KG1 (cell line): ENCODE results near the gene TCEAL1.
"Not testable (repeated sequence)": the region's sequence is repeated elsewhere in the genome, so short reads cannot be mapped to it uniquely, and the experiment has no call there.

ENCODE experiments used
- DNase-seq: peaks from one replicate; lab custom pipeline; 2025; lab: John Stamatoyannopoulos, UW

The TCEAL1 gene, protein sequence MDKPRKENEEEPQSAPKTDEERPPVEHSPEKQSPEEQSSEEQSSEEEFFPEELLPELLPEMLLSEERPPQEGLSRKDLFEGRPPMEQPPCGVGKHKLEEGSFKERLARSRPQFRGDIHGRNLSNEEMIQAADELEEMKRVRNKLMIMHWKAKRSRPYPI

DNA sequence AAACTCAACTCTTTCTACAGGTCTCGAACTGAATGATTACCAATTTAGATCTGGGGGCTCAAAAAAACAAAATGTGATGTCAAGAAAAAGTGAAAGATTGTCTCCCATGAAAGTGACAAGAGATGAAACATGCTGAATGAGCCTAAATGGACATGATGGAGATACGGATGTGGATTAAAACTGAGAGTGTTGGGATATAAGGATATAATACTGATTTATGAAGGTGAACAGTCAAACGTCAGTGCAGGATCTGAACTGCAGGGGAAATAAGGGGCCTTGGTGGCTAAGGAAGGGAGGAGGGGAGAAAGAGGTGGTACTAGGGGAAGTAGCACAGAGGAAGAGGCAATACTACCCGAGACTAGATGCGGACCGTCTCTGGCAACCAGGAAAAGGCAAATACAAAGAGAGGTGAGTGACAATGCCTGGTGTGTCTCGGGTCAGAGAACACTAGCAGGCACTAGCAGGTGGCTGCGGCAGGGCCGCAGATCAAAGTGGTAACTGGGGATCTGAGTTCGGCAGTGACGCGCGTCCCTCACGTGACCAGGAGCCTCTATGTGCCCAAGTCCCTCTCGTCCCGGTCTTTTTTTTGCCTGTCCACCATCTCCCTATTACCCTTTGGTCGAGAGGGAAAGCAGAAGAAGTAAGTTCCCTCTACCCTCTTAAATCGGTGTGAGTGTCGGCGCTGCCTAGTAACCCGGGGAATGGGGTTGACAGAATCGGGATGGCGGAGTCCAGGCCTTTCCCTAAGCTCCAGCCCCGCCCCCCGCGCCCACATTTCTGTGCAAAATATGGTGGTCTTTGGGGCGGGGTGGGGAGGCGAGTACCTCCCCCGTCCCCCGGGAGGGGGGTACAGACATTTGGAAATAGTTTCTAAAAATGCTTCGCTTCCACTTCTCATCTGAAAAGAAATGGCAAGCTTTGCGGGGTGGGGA is at the start of gene TCEAL1:
TSS of gene TCEAL1 (plus strand) at position 590 of the 932 bp plus-strand sequence. CDS start 942 bp downstream, outside the sequence.
- peak; percentile 30 for DNase-seq

- DNase-seq: no peak
Measured at GRCh38 chrX:103584596-103584995, 44.2 kb upstream of the TCEAL1 start.

GRCh38 chrX:103585411-103586313 is 43.1 kb upstream of the TCEAL1 start, which contains the start of gene TCEAL4:
TSS of gene TCEAL4 (plus strand) at chrX:103585515. CDS start at chrX:103586676, 1,161 bp downstream.
- DNase-seq: no peak

DNA sequence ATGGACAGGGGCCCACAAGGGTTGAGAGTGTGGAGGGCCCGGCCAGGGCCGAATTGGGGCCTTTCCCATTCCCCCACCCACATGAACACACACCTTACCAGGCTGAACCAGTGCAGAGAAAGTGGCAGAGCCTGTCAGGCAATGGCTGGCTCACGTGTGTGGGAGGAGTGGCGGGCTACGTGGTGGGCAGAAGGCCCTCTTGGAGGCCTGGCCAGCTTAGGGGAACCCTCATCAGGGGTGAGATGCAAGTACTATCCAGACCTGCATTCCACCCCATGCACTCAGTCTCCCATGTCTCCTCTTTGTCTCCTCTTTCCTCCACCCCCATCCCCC is 42.5 kb upstream of the TCEAL1 start:
- DNase-seq: no peak

DNA sequence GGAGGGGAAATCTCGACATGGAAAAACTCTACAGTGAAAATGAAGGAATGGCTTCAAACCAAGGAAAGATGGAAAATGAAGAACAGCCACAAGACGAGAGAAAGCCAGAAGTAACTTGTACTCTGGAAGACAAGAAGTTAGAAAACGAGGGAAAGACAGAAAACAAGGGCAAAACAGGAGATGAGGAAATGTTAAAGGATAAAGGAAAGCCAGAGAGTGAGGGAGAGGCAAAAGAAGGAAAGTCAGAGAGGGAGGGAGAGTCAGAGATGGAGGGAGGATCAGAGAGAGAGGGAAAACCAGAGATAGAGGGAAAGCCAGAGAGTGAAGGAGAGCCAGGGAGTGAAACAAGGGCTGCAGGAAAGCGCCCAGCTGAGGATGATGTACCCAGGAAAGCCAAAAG is 42.1 kb upstream of the TCEAL1 start:
- DNase-seq: no peak

- not testable (repeated sequence) for DNase-seq
Measured at GRCh38 chrX:103592295-103592694, 36.5 kb upstream of the TCEAL1 start.

- not testable (repeated sequence) for DNase-seq
Measured at GRCh38 chrX:103595202-103595601, 33.6 kb upstream of the TCEAL1 start.

DNA sequence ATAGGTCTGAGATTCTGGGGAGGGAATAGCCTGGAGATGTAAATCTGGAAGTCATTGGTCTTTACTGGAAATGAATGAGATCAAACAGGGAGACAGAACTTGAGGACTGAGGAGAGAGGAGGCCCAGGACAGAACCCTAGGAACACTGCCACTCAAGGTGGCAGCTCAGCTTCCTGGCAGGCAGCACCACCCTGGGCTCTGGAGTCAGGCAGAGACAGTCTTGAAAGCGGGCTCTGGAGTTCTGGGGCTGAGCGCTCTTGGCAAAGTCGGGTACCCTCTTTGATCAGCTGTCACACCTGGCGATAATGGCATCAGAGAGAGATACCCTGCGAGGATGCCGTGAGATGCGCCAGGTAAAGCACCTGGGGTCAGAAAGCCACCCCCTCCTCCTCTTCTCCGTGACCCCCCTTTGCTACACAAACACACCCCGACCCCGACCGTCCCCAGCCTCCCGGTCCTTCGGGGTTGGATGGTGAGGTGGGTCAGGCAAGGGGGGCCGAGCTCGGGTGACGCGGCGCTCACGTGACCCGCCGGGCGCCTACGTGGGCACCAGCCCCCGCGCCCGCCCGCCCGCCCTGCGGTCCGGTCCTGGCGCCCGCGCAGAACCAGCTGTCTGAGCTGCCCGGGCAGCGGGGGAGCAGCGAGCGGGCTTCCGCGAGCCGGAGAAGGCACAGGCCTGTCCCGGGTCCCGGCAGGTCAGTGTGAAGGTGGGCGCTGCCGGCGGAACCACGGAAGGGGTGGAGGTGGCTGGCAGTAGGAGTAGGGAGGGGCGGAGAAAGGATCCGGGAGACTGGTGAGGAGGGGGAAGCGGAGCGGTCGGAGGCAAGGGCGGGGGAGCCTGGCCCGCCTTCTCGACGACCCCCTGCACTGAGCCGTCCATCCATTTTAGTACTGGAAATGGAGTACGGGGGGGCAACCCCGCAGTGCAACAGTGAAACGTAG is 21.1 kb upstream of the TCEAL1 start, which contains the start of gene TCEAL3:
TSS of gene TCEAL3 (plus strand) at position 600 of the 942 bp plus-strand sequence. CDS start 1,102 bp downstream, outside the sequence.
- DNase-seq: no peak

GRCh38 chrX:103608306-103608963 is 20.3 kb upstream of the TCEAL1 start:
- DNase-seq: no peak

DNA sequence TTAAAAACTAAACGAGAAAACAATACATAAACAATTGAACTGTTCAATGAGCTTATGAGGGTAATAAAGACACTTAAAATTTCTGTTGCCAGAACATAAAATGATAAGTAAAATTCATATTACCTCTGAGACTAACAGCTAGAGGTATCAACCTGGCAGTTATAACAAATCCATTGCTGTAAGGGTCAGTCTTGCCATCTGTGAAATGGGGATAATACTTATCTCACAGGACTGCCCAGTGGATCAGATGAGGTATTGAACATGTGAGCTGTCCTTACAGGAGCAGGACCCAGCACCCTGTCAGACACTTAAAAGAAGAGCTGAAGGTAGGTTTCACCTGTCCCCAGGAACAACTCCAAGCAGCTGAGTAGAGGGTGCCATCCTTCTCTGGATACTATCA is 18.5 kb upstream of the TCEAL1 start:
- DNase-seq: no peak

DNA sequence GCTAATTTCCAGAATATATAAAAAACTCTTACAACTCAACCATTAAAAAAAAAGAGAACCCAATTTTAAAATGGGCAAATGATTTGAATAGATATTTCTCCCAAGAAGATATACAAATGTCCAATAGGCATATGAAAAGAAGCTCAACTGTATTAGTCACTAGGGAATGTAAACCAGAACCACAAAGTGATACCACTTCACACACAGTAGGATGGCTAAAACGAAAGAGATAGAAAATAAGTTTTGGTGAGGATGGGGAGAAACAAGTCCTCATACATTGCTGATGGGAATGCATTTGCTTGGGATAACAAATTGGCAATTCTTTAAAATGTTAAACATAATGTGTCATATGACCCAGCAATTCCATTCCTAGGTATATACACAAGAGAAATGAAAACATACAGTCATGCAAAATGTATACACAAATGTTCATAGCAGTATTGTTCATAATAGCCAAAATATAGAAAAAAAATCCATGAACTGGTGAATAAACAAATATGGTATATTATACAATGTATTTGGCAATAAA is 15.3 kb upstream of the TCEAL1 start:
- DNase-seq: no peak

DNA sequence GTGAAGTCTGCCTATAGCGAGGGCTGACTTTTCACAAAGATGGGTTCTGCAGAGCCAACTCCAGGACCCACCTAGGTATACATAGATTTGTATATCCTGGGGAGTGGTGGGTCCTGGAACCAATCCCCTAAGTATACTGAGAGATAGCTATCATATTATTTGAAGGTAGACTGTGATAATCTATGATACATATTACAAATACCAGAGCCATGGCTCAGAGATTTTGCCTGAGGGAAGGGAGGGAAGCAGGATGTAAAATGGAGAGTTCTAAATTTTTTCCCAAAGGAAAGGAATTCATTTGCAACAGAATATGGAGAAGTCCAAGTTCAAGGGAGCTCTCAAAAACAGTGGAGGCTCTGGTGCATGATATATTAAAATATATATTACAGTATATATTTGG is 13.8 kb upstream of the TCEAL1 start:
- DNase-seq: no peak

GRCh38 chrX:103615781-103616371 is 12.9 kb upstream of the TCEAL1 start:
- DNase-seq: no peak

- no peak for DNase-seq
Measured at GRCh38 chrX:103616676-103617186, 12.0 kb upstream of the TCEAL1 start.

GRCh38 chrX:103624111-103624510 is 4.7 kb upstream of the TCEAL1 start:
- DNase-seq: no peak

- DNase-seq: no peak
Measured at GRCh38 chrX:103626855-103627254, 1.9 kb upstream of the TCEAL1 start.

DNA sequence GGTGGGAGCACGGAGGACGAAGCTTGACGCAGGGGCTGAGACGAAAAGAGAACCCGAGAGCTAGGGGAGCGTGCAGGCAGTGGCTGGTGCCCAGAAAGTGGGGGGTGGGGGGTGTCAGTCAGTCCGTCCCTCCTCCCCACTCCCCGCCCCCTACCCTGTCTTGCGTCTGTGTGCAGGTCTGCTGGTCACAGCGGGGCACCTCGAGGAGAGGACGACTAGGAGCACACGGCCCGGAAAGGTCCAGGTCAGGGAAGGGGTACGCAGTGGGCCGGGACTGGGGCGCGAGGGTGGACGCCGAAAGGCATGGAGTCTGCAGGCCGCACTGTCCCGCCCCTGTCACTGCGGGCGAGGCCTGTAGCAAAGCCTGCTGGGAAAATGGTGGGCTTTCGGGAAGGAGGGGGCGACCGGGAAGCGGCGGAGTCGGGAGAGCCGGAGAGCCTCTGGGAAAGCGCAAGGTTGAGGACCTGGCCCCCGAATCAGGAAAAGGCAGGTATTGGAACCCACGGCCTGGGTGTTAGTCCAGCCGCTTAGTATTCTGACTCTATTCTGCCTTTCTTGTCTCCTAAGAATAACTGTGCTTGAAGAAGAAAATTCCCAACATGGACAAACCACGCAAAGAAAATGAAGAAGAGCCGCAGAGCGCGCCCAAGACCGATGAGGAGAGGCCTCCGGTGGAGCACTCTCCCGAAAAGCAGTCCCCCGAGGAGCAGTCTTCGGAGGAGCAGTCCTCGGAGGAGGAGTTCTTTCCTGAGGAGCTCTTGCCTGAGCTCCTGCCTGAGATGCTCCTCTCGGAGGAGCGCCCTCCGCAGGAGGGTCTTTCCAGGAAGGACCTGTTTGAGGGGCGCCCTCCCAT is 769 bp downstream of the TCEAL1 start:
- no peak for DNase-seq

DNA sequence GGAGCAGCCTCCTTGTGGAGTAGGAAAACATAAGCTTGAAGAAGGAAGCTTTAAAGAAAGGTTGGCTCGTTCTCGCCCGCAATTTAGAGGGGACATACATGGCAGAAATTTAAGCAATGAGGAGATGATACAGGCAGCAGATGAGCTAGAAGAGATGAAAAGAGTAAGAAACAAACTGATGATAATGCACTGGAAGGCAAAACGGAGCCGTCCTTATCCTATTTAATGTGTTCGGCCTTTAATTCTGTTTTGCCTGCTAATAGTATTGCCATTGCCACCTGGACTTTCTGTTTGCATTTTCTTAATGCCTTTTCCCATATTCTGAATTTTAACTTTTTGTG is 1.4 kb downstream of the TCEAL1 start:
- no peak for DNase-seq

- no peak for DNase-seq
Measured at GRCh38 chrX:103631145-103631544, 2.4 kb downstream of the TCEAL1 start.
